A673 (cell line): ENCODE results near the gene LY86. TPM values are rescaled to one million over a fixed set of nuclear protein-coding genes. Genes with fewer than 3 reads are reported as not detected.

Experiments
- BruUV-seq: library from RNA; stranded (reverse); fragments of 400-500 nt; replicated peaks from 2 replicates; lab custom pipeline; 2021; lab: Mats Ljungman, UMichigan
- CTCF ChIA-PET: fragments of 300-600 bp; sonication (Branson Sonifier 250); formaldehyde crosslinking; loops from one replicate; lab custom pipeline; 2022; ENCODE audit warnings: antibody characterized with exemption; lab: Charles Lee
- POLR2A ChIA-PET: fragments of 300-600 bp; sonication (Branson Sonifier 250); formaldehyde crosslinking; loops from one replicate; lab custom pipeline; 2022; ENCODE audit warnings: antibody characterized with exemption; ENCODE audit not compliant: low non-redundant PET; lab: Charles Lee
- DNase-seq: peaks from one replicate; pipeline ENCODE4 v3.0.0-alpha.2; 2015; ENCODE audit warnings: low spot score
- H3K27ac ChIP-seq: fragments of 200-600 bp; sonication (generic); 2 replicates; pipeline ENCODE4 v1.5.1; 2016; ENCODE audit warnings: mixed run types, low read depth, mild to moderate bottlenecking, mixed read lengths, antibody characterized with exemption, low read length; ENCODE audit not compliant: poor library complexity, severe bottlenecking
- H3K27me3 ChIP-seq: fragments of 200-600 bp; sonication (generic); replicated peaks from 2 replicates; pipeline ENCODE4 v1.6.1; 2017; ENCODE audit warnings: mixed run types, low read depth, mild to moderate bottlenecking, mixed read lengths, antibody characterized with exemption, low read length; ENCODE audit not compliant: insufficient read depth, poor library complexity
- H3K36me3 ChIP-seq: fragments of 200-600 bp; sonication (generic); 2 replicates; pipeline ENCODE4 v1.6.1; 2016; ENCODE audit warnings: mixed run types, mild to moderate bottlenecking, mixed read lengths, antibody characterized with exemption, low read length; ENCODE audit not compliant: insufficient read depth, poor library complexity, severe bottlenecking
- H3K4me1 ChIP-seq: fragments of 200-600 bp; sonication (generic); 2 replicates; pipeline ENCODE4 v1.6.1; 2017; ENCODE audit warnings: mixed run types, mild to moderate bottlenecking, mixed read lengths, antibody characterized with exemption, low read length; ENCODE audit not compliant: insufficient read depth, poor library complexity, severe bottlenecking
- H3K4me3 ChIP-seq: fragments of 200-600 bp; sonication (generic); 2 replicates; pipeline ENCODE4 v1.5.1; 2016; ENCODE audit warnings: low read depth, mixed run types, mild to moderate bottlenecking, mixed read lengths, low read length; ENCODE audit not compliant: poor library complexity, severe bottlenecking
- H3K9me3 ChIP-seq: fragments of 200-600 bp; sonication (generic); 2 replicates; pipeline ENCODE4 v1.6.1; 2016; ENCODE audit warnings: mixed run types, low read depth, mild to moderate bottlenecking, mixed read lengths, antibody characterized with exemption, low read length; ENCODE audit not compliant: poor library complexity, severe bottlenecking
- CTCF ChIP-seq: fragments of 300-800, 200-600 bp; sonication (generic); conservative IDR thresholded peaks from 2 replicates; pipeline ENCODE4 v1.5.1; 2017; ENCODE audit warnings: low read depth, mild to moderate bottlenecking, antibody characterized with exemption, low read length, moderate library complexity, mixed read lengths
- EZH2 ChIP-seq: fragments of 200-600 bp; sonication (generic); IDR thresholded peaks from 2 replicates; pipeline ENCODE4 v1.6.1; 2017; ENCODE audit warnings: borderline replicate concordance, low read depth, mild to moderate bottlenecking, mixed read lengths, antibody characterized with exemption, low read length; ENCODE audit not compliant: poor library complexity, severe bottlenecking
- intact Hi-C: fragments of 100-400 bp; cut with micrococcal nuclease; formaldehyde crosslinking; loops from one replicate; pipeline ENCODE4 v1.10.0; 2022; ENCODE audit not compliant: unreplicated experiment
- total RNA-seq: library from RNA; stranded (reverse); gene quantifications from 2 replicates; pipeline ENCODE4 v1.2.3, GENCODE V29; 2021

Gene LY86
- total RNA-seq, 1 experiment from 2014 or later: not detected

- POLR2A ChIA-PET: no interaction called here
- DNase-seq: no peak
- Histone ChIP-seq H3K4me1 (peaks cover 14% of the 10 kb centered on the region), H3K27ac (no peak overlapping the region), H3K9me3 (no peaks in the 10 kb centered on the region), H3K36me3 (no peaks in the 10 kb centered on the region), H3K27me3 (no peaks in the 10 kb centered on the region), H3K4me3 (no peak overlapping the region)
- intact Hi-C loops: no loop called here
- no peak for TF ChIP-seq EZH2
- TF ChIP-seq CTCF: no peak
- no TSS peak for BruUV-seq
- CTCF ChIA-PET: no interaction called here
Observed at GRCh38 chr6:6688283-6688682, 99.8 kb downstream of the LY86 start.

- ChIA-PET CTCF (no interaction called here), POLR2A (no interaction called here)
- Histone ChIP-seq H3K4me1 (peaks cover 14% of the 10 kb centered on the region), H3K36me3 (no peaks in the 10 kb centered on the region), H3K9me3 (no peaks in the 10 kb centered on the region), H3K27me3 (no peaks in the 10 kb centered on the region), H3K27ac (no peak overlapping the region), H3K4me3 (no peak overlapping the region)
- intact Hi-C loops: no loop called here
- no peak for DNase-seq
- no TSS peak for BruUV-seq
- TF ChIP-seq CTCF: no peak
- no peak for TF ChIP-seq EZH2
Observed at GRCh38 chr6:6688951-6689350, 100.4 kb downstream of the LY86 start.

- no peak overlapping the region for H3K4me3 ChIP-seq
- ChIA-PET CTCF (no interaction called here), POLR2A (no interaction called here)
- no peaks in the 10 kb centered on the region for H3K27me3 ChIP-seq
- no peak for DNase-seq
- no peak overlapping the region for H3K27ac ChIP-seq
- intact Hi-C loops: loop anchor here (10.0 kb wide), 1 partner anchor 365 kb away; no protein-coding TSS in a partner anchor
- H3K9me3 ChIP-seq: no peaks in the 10 kb centered on the region
- peaks cover 14% of the 10 kb centered on the region for H3K4me1 ChIP-seq
- H3K36me3 ChIP-seq: no peaks in the 10 kb centered on the region
- TF ChIP-seq EZH2: no peak
- no peak for TF ChIP-seq CTCF
- BruUV-seq: no TSS peak
Observed at GRCh38 chr6:6689400-6690143, 101.1 kb downstream of the LY86 start.
